Glomerular endothelial cell (primary cell): ENCODE data around the gene IL18BP. TPM values are rescaled to one million over a fixed set of nuclear protein-coding genes. Genes with fewer than 3 reads are reported as not detected.

Experiments
- DNase-seq: peaks from one replicate; pipeline ENCODE4 v3.0.0-alpha.2; 2011; ENCODE audit warnings: low read depth, low spot score; ENCODE audit errors: extremely low read depth
- total RNA-seq: library from RNA; depleted of rRNA; stranded (reverse); fragments of >200 nt; gene quantifications from 2 replicates; pipeline ENCODE4 v1.2.3, GENCODE V29; 2015

IL18BP gene
- total RNA-seq, 1 donor from 2014 or later: 14.8 TPM

GRCh38 chr11:72040491-72041363, 42.0 kb downstream of the IL18BP start:
- DNase-seq: peak; percentile 90

GRCh38 chr11:72041364-72042063, 42.8 kb downstream of the IL18BP start:
- peak; percentile 36 for DNase-seq

GRCh38 chr11:72042064-72042745, 43.5 kb downstream of the IL18BP start:
- DNase-seq: no peak

- DNase-seq: no peak
These were observed 47.1 kb downstream of the IL18BP start for GRCh38 chr11:72045849-72046248.

DNA sequence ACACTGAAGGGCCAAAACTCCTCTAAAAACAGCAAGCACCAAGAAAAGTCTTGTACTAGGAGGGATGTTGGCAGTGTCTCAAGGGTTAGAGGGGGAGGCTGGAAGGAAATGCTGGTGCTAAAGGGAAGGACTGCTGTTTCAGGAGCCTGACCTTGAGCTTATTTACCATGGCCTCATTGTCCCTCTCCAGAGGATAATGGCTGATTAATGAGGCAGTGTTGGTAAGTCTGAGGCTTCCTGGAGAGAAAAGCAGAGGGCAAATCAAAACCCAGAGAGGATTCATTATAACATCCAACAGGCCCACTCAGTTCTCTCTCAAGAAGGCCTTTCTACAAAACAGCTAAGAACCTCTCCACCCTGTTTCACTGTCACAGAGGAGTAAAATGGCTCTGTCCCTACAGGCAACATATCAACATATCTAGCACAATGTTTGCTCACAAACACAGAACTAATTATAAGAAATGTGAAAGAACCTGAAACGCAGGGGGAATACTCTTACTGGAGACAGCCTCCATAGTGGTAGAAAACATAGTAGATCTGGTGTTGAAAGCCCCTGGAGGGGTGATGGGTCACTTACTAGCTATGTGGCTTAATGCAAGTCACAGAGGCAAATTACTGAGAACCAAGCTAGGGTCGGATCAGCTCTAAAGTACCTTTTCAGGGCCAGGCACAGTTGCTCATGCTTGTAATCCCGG, 50.2 kb downstream of the IL18BP start:
- no peak for DNase-seq

Other genes starting within 250 kb of the IL18BP start
- not detected in 2 replicates for gene DEFB108B, start 165.7 kb upstream of the IL18BP start, total RNA-seq
- not detected in 2 replicates for gene DEFB131B, start 120.5 kb upstream of the IL18BP start, total RNA-seq
- gene XNDC1N, start 70.3 kb upstream of the IL18BP start, total RNA-seq: 2.5 and 8.3 TPM in 2 replicates
- 30.5 and 31.4 TPM in 2 replicates for gene RNF121, start 69.9 kb upstream of the IL18BP start, total RNA-seq
- gene NUMA1, start 81.6 kb downstream of the IL18BP start, total RNA-seq: 120 and 200 TPM in 2 replicates
- 3.4 and 7.8 TPM in 2 replicates for gene LRRC51, start 81.9 kb downstream of the IL18BP start, total RNA-seq
- 135 and 150 TPM in 2 replicates for gene LAMTOR1, start 104.4 kb downstream of the IL18BP start, total RNA-seq
- gene TOMT, start 107.0 kb downstream of the IL18BP start, total RNA-seq: not detected in 2 replicates
- 27.0 and 28.8 TPM in 2 replicates for gene ANAPC15, start 113.8 kb downstream of the IL18BP start, total RNA-seq
- not detected in 2 replicates for gene FOLR3, start 136.8 kb downstream of the IL18BP start, total RNA-seq
- gene FOLR1, start 193.2 kb downstream of the IL18BP start, total RNA-seq: 1.2 TPM in 1 of 2 replicates, not detected in the other
- gene FOLR2, start 217.9 kb downstream of the IL18BP start, total RNA-seq: not detected in 2 replicates
- gene INPPL1, start 225.9 kb downstream of the IL18BP start, total RNA-seq: 77.3 and 111 TPM in 2 replicates
- not detected in 2 replicates for gene PHOX2A, start 245.3 kb downstream of the IL18BP start, total RNA-seq